Neural cell (in vitro differentiated cells): ENCODE results near the gene HIPK2. TPM values are rescaled to one million over a fixed set of nuclear protein-coding genes. Genes with fewer than 3 reads are reported as not detected.

Experiments used
- H2AFZ ChIP-seq: fragments of 200-600, 300-800 bp; sonication (generic), shearing (Covaris generic); 2 replicates; pipeline ENCODE4 v1.6.0; 2014; ENCODE audit warnings: low read depth, mild to moderate bottlenecking, antibody characterized with exemption, low read length, moderate library complexity
- H3F3A ChIP-seq: fragments of 200-600 bp; shearing (Covaris generic); 2 replicates; pipeline ENCODE4 v1.6.1; 2016; ENCODE audit warnings: mild to moderate bottlenecking, moderate library complexity, mixed read lengths, antibody characterized with exemption, low read length; ENCODE audit not compliant: insufficient read depth, poor library complexity, severe bottlenecking
- H3K27ac ChIP-seq: fragments of 200-600, 300-800 bp; sonication (generic), shearing (Covaris generic); 2 replicates; pipeline ENCODE4 v1.5.1; 2014; ENCODE audit warnings: mild to moderate bottlenecking, low read length, moderate library complexity
- H3K27me3 ChIP-seq: fragments of 300-800, 200-600 bp; sonication (generic), shearing (Covaris generic); 2 replicates; pipeline ENCODE4 v1.6.0; 2014; ENCODE audit warnings: mild to moderate bottlenecking, low read depth, low read length, moderate library complexity; ENCODE audit not compliant: insufficient read depth
- H3K36me3 ChIP-seq: fragments of 300-800, 200-600 bp; sonication (generic), shearing (Covaris generic); 2 replicates; pipeline ENCODE4 v1.5.1; 2014; ENCODE audit warnings: mild to moderate bottlenecking, antibody characterized with exemption, low read length, moderate library complexity; ENCODE audit not compliant: insufficient read depth
- H3K4me2 ChIP-seq: fragments of 300-800, 200-600 bp; sonication (generic), shearing (Covaris generic); 2 replicates; pipeline ENCODE4 v1.6.0; 2014; ENCODE audit warnings: mild to moderate bottlenecking, low read length
- H3K4me3 ChIP-seq: fragments of 300-800, 200-600 bp; sonication (generic), shearing (Covaris generic); 2 replicates; pipeline ENCODE4 v1.5.1; 2014; ENCODE audit warnings: mild to moderate bottlenecking, low read length, moderate library complexity
- H3K79me2 ChIP-seq: fragments of 200-600 bp; shearing (Covaris generic); replicated peaks from 2 replicates; pipeline ENCODE4 v1.6.0; 2014; ENCODE audit warnings: mild to moderate bottlenecking, low read length, moderate library complexity; ENCODE audit not compliant: insufficient read depth
- H3K9ac ChIP-seq: fragments of 300-800, 200-600 bp; sonication (generic), shearing (Covaris generic); 2 replicates; pipeline ENCODE4 v1.6.1; 2016; ENCODE audit warnings: mild to moderate bottlenecking, low read length, mixed read lengths
- H3K9me2 ChIP-seq: fragments of 200-600 bp; shearing (Covaris generic); 2 replicates; pipeline ENCODE4 v1.6.1; 2016; ENCODE audit warnings: mild to moderate bottlenecking, low read length, mixed read lengths; ENCODE audit not compliant: insufficient read depth
- H3K9me3 ChIP-seq: fragments of 200-600, 300-800 bp; sonication (generic), shearing (Covaris generic); 2 replicates; pipeline ENCODE4 v1.6.1; 2016; ENCODE audit warnings: mild to moderate bottlenecking, mixed run types, low read length, moderate library complexity, mixed read lengths
- H4K20me1 ChIP-seq: fragments of 200-600 bp; shearing (Covaris generic); 2 replicates; pipeline ENCODE4 v1.6.1; 2016; ENCODE audit warnings: mild to moderate bottlenecking, mixed run types; ENCODE audit not compliant: insufficient read depth
- EP300 ChIP-seq: fragments of 450-650 bp; conservative IDR thresholded peaks from 2 replicates; pipeline ENCODE4 v1.6.1; 2014; ENCODE audit warnings: antibody characterized with exemption, mild to moderate bottlenecking, moderate library complexity; ENCODE audit not compliant: poor library complexity, severe bottlenecking
- EZH2 ChIP-seq: fragments of 200-600, 300-800 bp; shearing (Covaris generic), sonication (generic); IDR thresholded peaks from 2 replicates; pipeline ENCODE4 v1.6.1; 2014; ENCODE audit warnings: antibody characterized with exemption, low read length, borderline replicate concordance, mild to moderate bottlenecking; ENCODE audit not compliant: insufficient read depth, poor library complexity, severe bottlenecking
- MXI1 ChIP-seq: fragments of 450-650 bp; conservative IDR thresholded peaks from 2 replicates; pipeline ENCODE4 v1.6.1; 2014; ENCODE audit warnings: antibody characterized with exemption, mild to moderate bottlenecking; ENCODE audit not compliant: poor library complexity, severe bottlenecking
- POLR2AphosphoS5 ChIP-seq: IDR thresholded peaks from 2 replicates; pipeline ENCODE4 v1.6.1; 2012
- RAD21 ChIP-seq: fragments of 450-650 bp; conservative IDR thresholded peaks from 2 replicates; pipeline ENCODE4 v1.6.1; 2014; ENCODE audit warnings: antibody characterized with exemption, mild to moderate bottlenecking, moderate library complexity
- SMC3 ChIP-seq: fragments of 450-650 bp; conservative IDR thresholded peaks from 2 replicates; pipeline ENCODE4 v1.6.1; 2014; ENCODE audit warnings: antibody characterized with exemption, mild to moderate bottlenecking, moderate library complexity; ENCODE audit not compliant: poor library complexity
- TAF1 ChIP-seq: IDR thresholded peaks from 2 replicates; pipeline ENCODE4 v1.6.1; 2012; ENCODE audit warnings: low read depth
- polyA plus RNA-seq: library from polyadenylated mRNA; depleted of rRNA; stranded (reverse); fragments of >200 nt; gene quantifications from 2 replicates; pipeline ENCODE4 v1.2.3, GENCODE V29; 2014
- TF ChIP-seq, protein P1 (sequence below): fragments of 450-650 bp; IDR thresholded peaks from 2 replicates; pipeline ENCODE4 v1.5.1; 2014; ENCODE audit warnings: antibody characterized with exemption, mild to moderate bottlenecking, moderate library complexity; ENCODE audit not compliant: poor library complexity, severe bottlenecking
- TF ChIP-seq, protein P2 (sequence below): IDR thresholded peaks from 2 replicates; pipeline ENCODE4 v1.6.1; 2012; ENCODE audit warnings: borderline replicate concordance

Gene HIPK2
- polyA plus RNA-seq, 1 donor from 2014 or later = 8.5 TPM

GRCh38 chr7:139598642-139599041 lies 179.2 kb downstream of the HIPK2 start:
- no peak overlapping the region for H3K4me2 ChIP-seq
- no peaks in the 10 kb centered on the region for H3F3A ChIP-seq
- H3K27me3 ChIP-seq = no peaks in the 10 kb centered on the region
- TF ChIP-seq MXI1 (no peak), TAF1 (no peak), EZH2 (no peak), EP300 (no peak), RAD21 (no peak), SMC3 (no peak), POLR2AphosphoS5 (no peak)
- TF ChIP-seq, protein P1, sequence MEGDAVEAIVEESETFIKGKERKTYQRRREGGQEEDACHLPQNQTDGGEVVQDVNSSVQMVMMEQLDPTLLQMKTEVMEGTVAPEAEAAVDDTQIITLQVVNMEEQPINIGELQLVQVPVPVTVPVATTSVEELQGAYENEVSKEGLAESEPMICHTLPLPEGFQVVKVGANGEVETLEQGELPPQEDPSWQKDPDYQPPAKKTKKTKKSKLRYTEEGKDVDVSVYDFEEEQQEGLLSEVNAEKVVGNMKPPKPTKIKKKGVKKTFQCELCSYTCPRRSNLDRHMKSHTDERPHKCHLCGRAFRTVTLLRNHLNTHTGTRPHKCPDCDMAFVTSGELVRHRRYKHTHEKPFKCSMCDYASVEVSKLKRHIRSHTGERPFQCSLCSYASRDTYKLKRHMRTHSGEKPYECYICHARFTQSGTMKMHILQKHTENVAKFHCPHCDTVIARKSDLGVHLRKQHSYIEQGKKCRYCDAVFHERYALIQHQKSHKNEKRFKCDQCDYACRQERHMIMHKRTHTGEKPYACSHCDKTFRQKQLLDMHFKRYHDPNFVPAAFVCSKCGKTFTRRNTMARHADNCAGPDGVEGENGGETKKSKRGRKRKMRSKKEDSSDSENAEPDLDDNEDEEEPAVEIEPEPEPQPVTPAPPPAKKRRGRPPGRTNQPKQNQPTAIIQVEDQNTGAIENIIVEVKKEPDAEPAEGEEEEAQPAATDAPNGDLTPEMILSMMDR = no peak
- TF ChIP-seq, protein P2, sequence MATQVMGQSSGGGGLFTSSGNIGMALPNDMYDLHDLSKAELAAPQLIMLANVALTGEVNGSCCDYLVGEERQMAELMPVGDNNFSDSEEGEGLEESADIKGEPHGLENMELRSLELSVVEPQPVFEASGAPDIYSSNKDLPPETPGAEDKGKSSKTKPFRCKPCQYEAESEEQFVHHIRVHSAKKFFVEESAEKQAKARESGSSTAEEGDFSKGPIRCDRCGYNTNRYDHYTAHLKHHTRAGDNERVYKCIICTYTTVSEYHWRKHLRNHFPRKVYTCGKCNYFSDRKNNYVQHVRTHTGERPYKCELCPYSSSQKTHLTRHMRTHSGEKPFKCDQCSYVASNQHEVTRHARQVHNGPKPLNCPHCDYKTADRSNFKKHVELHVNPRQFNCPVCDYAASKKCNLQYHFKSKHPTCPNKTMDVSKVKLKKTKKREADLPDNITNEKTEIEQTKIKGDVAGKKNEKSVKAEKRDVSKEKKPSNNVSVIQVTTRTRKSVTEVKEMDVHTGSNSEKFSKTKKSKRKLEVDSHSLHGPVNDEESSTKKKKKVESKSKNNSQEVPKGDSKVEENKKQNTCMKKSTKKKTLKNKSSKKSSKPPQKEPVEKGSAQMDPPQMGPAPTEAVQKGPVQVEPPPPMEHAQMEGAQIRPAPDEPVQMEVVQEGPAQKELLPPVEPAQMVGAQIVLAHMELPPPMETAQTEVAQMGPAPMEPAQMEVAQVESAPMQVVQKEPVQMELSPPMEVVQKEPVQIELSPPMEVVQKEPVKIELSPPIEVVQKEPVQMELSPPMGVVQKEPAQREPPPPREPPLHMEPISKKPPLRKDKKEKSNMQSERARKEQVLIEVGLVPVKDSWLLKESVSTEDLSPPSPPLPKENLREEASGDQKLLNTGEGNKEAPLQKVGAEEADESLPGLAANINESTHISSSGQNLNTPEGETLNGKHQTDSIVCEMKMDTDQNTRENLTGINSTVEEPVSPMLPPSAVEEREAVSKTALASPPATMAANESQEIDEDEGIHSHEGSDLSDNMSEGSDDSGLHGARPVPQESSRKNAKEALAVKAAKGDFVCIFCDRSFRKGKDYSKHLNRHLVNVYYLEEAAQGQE = no peak
- H3K36me3 ChIP-seq = peaks cover 12% of the 10 kb centered on the region
- no peak overlapping the region for H3K27ac ChIP-seq
- no peaks in the 10 kb centered on the region for H4K20me1 ChIP-seq
- no peak overlapping the region for H3K9ac ChIP-seq
- no peaks in the 10 kb centered on the region for H3K79me2 ChIP-seq
- no peaks in the 10 kb centered on the region for H3K9me3 ChIP-seq
- H3K4me3 ChIP-seq = no peak overlapping the region
- no peak overlapping the region for H2AFZ ChIP-seq
- H3K9me2 ChIP-seq = no peaks in the 10 kb centered on the region

GRCh38 chr7:139597028-139597427 lies 180.8 kb downstream of the HIPK2 start:
- Histone ChIP-seq H3K4me2 (no peak overlapping the region), H3K79me2 (no peaks in the 10 kb centered on the region), H3K36me3 (peaks cover 12% of the 10 kb centered on the region), H3K4me3 (no peak overlapping the region), H3K27me3 (no peaks in the 10 kb centered on the region), H4K20me1 (no peaks in the 10 kb centered on the region), H3K27ac (no peak overlapping the region), H3K9me2 (no peaks in the 10 kb centered on the region), H3K9ac (no peak overlapping the region), H3K9me3 (no peaks in the 10 kb centered on the region), H3F3A (no peaks in the 10 kb centered on the region), H2AFZ (no peak overlapping the region)
- TF ChIP-seq, protein P1 = no peak
- TF ChIP-seq TAF1 (no peak), POLR2AphosphoS5 (no peak), EZH2 (no peak)
